Transverse colon (tissue), 4 donors: ENCODE data around the gene USP6.
"Not testable (repeated sequence)": the region's sequence is repeated elsewhere in the genome, so short reads cannot be mapped to it uniquely, and the experiment has no call there.

ENCODE experiments used
- CTCF ChIP-seq, 5 experiments: fragments of 200-600 bp in 3 of 5; fragments of 450-650 bp in 2 of 5; sonication (generic) in 3 of 5; IDR thresholded peaks; 1 replicate in 2 of 5; 2 replicates in 3 of 5; pipeline ENCODE4 v1.5.1; 2016 to 2017; ENCODE audit warnings: antibody characterized with exemption in 5 of 5, inconsistent platforms in 3 of 5, mild to moderate bottlenecking in 2 of 5, moderate library complexity in 1 of 5
- EP300 ChIP-seq: sonication (generic); formaldehyde crosslinking; IDR thresholded peaks from one replicate; pipeline ENCODE4 v1.6.1; 2017; ENCODE audit warnings: antibody characterized with exemption, low read depth
- POLR2AphosphoS5 ChIP-seq, 3 donors: sonication (generic); formaldehyde crosslinking; IDR thresholded peaks; one replicate each; pipeline ENCODE4 v1.6.1; 2016; ENCODE audit warnings: antibody characterized with exemption in 3 of 3

- TF ChIP-seq CTCF (IDR thresholded peaks at IDR 0.05); POLR2AphosphoS5 (IDR thresholded peaks at IDR 0.05); EP300: not testable (repeated sequence)
These were observed 106.1 kb downstream of the USP6 start for GRCh38 chr17:5221912-5222311.
